Activated T-helper 9 cell treated with anti-CD3 and anti-CD28 coated beads, Interleukin-2, amount 50 U/mL, for 16 hours (primary cell): ENCODE measurements around the gene GALNT12.

Experiments used
- DNase-seq: peaks from one replicate; pipeline ENCODE4 v3.0.0-alpha.2; 2020; ENCODE audit warnings: low read depth

The GALNT12 gene

DNA sequence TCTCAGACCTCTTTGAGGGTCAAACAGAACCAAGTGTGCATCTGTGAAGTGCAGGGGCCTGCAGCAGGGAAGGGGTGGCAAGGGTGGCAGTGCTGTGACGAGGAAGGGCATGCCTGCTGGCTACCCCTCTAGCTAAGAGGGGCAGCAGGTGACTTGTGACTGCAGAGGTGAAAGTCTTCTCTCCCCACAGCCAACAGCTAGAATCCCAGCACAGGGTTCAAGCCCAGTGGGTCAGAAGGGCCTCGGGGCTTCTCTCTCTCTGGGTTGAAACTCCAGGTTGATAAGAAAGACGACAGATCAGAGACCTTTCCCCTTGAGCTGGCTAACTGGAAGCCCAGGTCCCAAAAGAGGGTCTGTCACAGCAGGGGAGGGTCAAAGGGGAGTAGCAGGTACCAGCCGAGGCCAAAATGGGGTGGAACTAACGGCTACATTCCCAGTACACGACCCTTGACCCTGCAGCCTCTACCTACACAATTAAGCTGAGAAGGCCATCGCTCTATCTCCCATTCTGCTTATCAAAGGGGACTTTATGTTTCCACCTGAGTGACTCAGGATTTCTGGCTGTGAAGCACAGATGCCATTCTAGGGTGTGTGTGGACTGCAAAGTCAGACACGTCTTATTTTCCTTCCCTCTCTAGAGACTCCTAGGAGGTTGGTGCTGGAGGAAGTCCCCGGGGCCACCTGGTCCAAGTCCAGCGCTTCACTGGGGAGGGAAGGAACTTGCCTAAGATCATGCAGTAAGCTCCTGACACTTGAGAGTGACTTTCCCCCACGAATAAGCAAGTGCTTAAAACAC is 25.7 kb upstream of the GALNT12 start:
- no peak for DNase-seq

DNA sequence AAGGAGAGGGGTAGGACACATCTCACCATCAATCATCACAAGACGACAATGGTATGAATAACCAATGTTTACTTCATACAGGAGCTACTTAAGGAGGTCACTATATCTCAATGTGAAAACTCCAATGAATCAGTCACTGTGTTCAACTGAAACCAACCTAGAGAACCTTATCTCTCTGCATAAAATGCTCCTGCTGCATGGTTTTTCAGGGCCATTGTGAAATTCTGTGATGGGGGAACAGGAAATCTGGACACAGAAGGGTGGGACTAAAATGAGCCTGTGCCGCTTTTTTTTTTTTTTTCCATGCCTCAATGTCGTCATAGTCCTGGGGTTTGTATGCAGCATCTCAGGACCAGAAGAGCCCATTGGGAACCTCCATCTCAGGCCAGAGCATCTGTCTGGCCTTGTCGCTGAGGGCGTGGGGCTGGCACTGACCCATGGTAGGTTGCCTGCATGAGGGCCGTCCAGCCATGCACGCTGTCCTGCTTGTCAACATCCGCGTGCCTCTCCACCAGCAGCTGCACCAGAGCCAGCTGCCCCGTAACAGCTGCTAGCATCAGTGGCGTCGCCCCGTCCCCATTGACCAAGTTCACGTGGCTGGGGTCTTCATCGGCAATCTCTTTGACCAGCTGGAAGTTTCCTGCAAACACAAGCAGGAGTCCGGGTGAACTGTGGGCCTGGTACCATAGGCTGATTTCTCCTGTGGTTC is 23.8 kb upstream of the GALNT12 start:
- no peak for DNase-seq

DNA sequence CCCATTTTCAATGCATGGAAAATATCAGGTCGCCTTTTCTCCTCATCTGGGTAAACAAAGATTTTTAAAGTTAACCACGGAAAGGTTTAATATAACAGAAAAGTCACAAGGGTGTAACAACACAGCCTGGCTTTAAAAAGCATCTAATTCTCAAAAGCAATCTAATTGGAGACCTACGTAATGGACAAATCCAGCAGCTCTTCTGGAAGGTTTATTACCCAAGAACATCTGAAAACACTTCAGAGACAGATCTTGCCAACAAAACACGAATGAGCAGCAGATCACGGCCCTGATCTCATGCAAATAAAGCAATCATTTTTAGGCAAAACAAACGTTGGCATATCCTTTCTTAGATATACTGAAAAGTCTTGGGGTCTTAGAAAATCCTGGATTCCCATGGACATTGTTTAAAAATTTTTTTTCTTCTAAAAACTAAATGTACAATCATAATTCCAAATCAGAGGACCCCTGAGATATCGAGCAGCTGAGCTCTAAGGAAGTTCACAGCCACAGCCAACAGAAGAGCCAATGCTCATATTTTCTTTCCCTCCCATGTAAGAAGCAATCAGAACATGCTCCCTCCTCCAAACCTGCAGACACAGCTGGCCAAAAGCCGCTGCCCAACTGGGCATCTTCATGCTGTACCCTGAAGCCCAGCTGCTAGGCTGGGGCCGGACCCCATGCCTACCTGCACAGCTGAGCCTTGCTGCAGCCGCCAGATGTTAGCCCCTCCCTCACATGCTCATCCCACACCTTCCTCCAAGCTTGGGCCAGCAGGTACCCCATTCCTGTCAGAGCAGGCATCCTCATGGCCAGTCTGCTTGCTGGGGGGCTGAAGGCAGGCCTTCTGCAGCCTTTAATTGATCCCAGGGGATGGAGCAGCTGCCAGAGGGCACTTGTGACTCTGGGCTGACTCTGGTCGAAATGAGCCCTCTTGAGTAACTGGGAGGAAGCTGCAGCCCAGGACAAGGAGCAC is 22.4 kb upstream of the GALNT12 start:
- no peak for DNase-seq

DNA sequence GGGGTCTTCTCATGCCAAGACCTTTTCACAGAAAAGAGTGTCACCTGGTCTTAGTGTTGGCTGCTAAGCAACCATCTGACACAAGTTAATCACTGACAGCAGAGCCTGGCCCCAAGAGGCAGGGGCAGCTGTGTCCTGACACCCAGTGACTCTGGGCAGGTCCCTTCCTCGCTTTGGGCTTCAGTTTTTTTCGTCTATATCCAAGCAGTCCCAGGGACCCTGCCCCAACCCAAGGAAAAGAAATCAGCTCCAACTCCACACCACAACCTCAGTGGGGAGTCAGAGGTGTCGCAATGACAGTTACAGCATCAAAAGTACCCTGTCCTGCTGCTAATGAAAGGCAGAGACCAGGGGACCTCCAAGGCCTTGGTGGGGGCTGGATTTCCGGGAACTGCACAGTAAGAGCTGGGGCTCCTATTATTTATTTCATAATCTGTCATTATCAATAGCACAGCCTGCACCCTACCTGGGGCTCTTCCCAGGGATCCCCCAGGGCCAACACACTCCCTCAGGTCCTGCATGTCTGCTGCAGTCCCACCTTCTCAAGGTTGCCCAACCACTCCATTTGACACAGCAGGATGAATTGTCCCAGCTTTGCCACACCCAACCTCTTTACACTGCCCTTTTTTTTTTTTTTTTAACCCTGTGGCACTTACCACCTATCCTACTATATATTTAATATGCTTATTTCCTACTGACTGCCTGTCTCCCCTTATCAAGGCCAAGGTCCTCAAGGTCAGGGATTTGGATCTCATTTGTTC is 20.5 kb upstream of the GALNT12 start:
- no peak for DNase-seq

GRCh38 chr9:98787766-98788335 is 19.6 kb upstream of the GALNT12 start:
- DNase-seq, result no peak

GRCh38 chr9:98789483-98790133 is 17.9 kb upstream of the GALNT12 start:
- no peak for DNase-seq

DNA sequence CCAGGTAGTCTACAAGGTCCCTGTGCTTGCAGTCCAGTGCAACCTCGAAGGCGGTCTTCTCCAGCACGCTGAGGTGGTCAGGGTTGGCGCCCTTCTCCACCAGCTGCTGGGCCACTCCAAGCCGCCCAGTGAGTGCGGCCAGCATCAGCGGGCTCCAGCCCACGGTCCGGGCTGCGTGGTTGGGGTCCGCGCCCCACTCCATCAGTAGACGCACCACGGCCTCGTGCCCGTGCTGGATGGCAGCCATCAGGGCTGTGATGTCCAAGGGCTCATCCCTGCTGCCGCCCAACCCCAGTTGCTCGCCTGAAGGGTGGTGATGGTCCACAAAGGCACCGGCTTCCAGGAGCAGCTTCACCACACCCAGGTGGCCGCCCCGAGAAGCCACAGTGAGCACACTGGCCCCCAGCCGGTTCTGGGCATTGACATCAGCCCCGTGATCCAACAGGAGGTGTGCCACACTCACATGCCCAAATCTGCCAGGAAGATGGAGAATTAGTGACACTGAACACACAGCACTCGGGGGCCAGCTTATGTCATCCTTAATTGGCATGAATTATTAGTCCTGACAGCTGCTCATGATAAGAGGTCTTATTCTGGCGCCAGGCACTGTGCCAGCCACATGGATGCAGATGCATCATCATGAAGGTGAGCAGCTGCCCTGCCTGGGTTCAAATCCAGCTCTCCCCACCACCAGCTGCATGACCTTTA is 17.2 kb upstream of the GALNT12 start:
- DNase-seq, result no peak

- peak; percentile 31 for DNase-seq
These were observed 16.4 kb upstream of the GALNT12 start for GRCh38 chr9:98790842-98791607.

DNA sequence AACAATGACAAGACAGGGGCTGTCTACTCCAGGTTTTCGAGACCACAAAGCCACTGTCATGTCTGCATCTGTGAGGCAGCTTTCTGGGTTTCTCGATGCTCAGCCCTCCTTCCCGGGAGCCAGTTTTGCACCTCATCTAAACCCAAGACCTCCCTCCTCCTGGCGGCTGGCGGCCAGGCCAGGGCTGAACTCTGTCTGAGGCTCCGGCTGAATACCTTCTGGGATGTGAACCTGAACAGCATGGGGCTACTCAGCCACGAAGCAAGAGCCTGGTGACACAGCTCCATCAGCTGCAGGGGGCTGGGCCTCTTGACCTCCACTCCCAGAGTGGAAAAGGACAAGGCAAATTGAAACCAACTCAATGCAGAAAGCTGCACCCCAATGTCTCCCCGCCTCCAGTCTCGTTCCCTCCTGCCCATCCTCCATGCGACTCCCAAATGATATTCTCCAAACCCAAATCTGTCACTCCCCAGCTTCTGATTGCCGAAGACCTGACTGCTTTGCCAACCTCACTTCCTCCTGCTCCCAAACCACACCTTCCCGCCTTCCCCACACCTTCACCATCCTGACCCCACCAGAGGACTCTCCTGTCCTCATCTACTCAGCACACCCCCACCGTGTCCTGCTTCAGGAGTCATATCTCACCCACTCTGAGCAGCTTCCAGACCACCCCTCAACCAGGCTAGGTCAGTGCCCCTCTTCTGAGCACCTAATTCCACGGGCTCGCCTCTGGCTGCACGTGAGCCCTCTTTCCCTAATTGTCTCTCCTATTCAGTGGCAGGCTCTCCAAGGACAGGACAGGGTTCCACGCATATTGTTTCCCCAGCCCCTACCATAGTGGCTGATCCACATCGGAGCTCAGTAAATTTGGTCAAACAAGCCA is 15.6 kb upstream of the GALNT12 start:
- DNase-seq, result no peak

GRCh38 chr9:98793031-98793430 is 14.4 kb upstream of the GALNT12 start:
- DNase-seq, result no peak

DNA sequence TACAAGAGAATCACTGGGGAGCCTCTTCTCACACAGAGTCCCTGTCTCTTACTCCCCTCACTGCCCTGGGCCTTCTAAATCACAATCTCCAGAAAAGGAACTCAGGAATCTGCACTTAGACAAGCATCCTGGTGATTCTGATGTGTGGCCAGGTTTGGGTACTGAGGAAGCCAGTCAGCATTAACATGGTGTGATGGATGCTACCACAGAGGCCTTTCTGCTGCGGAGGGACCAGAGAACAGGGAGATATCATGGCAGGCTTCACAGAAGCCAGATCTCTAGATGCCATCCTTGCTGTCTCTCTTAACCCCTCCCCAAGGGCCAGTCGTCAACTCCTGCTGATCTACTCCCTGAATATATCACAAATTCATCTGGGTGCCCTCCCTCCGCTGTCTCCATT is 12.7 kb upstream of the GALNT12 start:
- no peak for DNase-seq

DNA sequence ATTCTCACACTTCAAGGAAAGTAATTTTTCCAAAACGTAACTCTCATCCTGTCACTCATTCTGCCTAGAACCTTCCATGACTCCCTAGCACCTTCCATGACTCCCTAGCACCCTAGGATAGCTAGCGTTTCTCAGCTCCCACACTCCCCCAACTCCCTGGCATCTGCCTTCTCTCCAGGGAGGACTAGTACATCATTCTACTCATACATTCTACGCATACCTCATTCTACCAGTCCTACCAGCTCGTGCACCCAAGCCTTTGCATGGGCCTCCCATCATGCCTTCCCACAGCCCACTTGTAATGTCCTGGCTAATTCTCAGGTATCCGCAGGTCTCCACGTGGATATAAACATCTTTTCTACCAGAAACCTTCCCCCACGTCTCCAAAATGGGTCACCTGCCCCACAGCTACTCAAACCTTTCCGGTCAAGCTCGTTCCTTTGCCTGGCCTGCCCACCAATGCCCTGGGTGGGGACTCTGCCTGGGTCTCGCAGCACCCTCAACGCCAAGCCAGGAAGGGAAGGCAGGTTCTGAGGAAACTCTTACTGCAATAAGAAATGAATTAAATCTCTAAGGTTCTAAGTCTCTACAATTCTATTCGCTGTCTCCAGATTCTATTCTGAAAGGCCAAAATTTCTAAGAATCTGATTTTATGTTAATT is 12.0 kb upstream of the GALNT12 start:
- DNase-seq, result no peak

DNA sequence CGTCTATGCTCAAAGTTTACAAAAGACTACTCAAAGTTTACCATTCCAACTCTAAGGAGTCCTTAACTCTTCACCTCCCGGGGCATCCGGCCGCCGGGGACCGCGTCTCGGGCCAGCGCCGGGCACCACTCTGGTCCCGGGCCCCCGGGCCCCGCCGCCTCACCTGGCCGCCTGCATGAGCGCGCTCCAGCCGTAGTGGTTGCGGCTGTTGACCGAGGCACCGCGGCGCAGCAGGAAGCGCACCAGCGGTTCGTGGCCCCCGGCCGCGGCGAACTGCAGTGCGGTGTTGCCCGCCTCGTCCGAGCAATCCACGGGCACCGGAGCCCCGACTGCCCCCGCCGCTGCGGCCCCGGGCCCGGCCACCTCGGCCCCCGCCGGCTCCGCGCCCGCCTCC is 11.5 kb upstream of the GALNT12 start:
- no peak for DNase-seq

- DNase-seq, result peak; percentile 75
These were observed 10.9 kb upstream of the GALNT12 start, which contains the start of gene ANKS6 for GRCh38 chr9:98796364-98797101. ANKS6 (minus strand) TSS chr9:98796555; CDS start chr9:98796491, 64 bp downstream.

GRCh38 chr9:98797491-98797890 is 10.0 kb upstream of the GALNT12 start:
- no peak for DNase-seq

DNA sequence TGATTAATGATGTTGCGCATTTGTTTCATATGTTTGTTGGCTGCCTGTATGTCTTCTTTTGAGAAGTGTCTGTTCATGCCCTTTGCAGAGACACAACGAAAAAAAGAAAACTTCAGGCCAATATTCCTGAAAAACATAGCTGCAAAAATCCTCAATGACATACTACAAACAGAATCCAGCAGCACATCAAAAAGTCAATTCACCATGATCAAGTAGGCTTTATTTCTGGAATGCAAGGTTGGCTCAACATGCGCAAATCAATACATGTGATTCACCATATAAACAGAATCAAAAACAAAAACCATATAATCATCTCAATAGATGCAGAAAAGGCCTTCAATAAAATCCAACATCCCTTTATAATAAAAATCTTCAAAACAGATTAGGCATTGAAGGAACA is 9.2 kb upstream of the GALNT12 start:
- no peak for DNase-seq

- DNase-seq, result no peak
These were observed 5.9 kb upstream of the GALNT12 start for GRCh38 chr9:98801561-98801960.
